VCaP (cell line): ENCODE data around the gene ZNF491.
A peak's percentile ranks its signal among the peaks of the same experiment; 100 is the strongest.

Experiments
- H3K27ac ChIP-seq: fragments of 450-650 bp; 2 replicates; pipeline ENCODE4 v1.5.1; 2017
- CTCF ChIP-seq: fragments of 450-650 bp; conservative IDR thresholded peaks from 2 replicates; pipeline ENCODE4 v1.5.1; 2017; ENCODE audit warnings: mild to moderate bottlenecking, moderate library complexity

Gene ZNF491

GRCh38 chr19:11798391-11799330 is at the start of gene ZNF491:
Gene ZNF491 (plus strand): TSS chr19:11798523. CDS start chr19:11805954, 7,431 bp downstream.
- TF ChIP-seq CTCF: peak; percentile 69
- H3K27ac ChIP-seq: peak within 1 kb of the TSS; percentile 86

GRCh38 chr19:11749751-11750150 is 48.6 kb upstream of the ZNF491 start:
- no peak for TF ChIP-seq CTCF
- H3K27ac ChIP-seq: no peak overlapping the region

GRCh38 chr19:11752244-11752736 is 46.0 kb upstream of the ZNF491 start:
- no peak for TF ChIP-seq CTCF
- H3K27ac ChIP-seq: no peak overlapping the region

- no peak overlapping the region for H3K27ac ChIP-seq
- TF ChIP-seq CTCF: no peak
These were observed 43.7 kb upstream of the ZNF491 start for GRCh38 chr19:11754663-11755062.

- no peak for TF ChIP-seq CTCF
These were observed 41.4 kb upstream of the ZNF491 start for GRCh38 chr19:11756965-11757364.

GRCh38 chr19:11759805-11760204 is 38.5 kb upstream of the ZNF491 start:
- no peak for TF ChIP-seq CTCF

More at GRCh38 chr19:11756965-11757364, 41.4 kb upstream of the ZNF491 start:
- H3K27ac ChIP-seq: no peak overlapping the region

GRCh38 chr19:11763117-11763516 is 35.2 kb upstream of the ZNF491 start:
- H3K27ac ChIP-seq: no peak overlapping the region
- no peak for TF ChIP-seq CTCF

More at GRCh38 chr19:11759805-11760204, 38.5 kb upstream of the ZNF491 start:
- no peak overlapping the region for H3K27ac ChIP-seq
